ENCODE results near the gene ANKUB1. TPM values are rescaled to one million over a fixed set of nuclear protein-coding genes. Genes with fewer than 3 reads are reported as not detected.

The ANKUB1 gene
- total RNA-seq, 1 donor from 2014 or later, result not detected

- H3K27me3 Mint-ChIP-seq (ENCODE audit: insufficient read depth, low read depth), result no peaks in the 10 kb centered on the region
- H3K9me3 Mint-ChIP-seq, result peaks cover 6% of the 10 kb centered on the region
- Histone ChIP-seq H3K4me3 (no peak overlapping the region), H3K4me2 (no peak overlapping the region), H2AFZ (replicated peaks) (no peak overlapping the region), H3K4me1 (no peaks in the 10 kb centered on the region), H3K9ac (no peak overlapping the region), H3K9me3 (ENCODE audit: low read depth) (no peaks in the 10 kb centered on the region), H3K79me2 (ENCODE audit: low read depth) (no peaks in the 10 kb centered on the region), H3F3A (ENCODE audit: low read depth) (no peaks in the 10 kb centered on the region), H4K20me1 (ENCODE audit: low read depth) (no peaks in the 10 kb centered on the region), H3K36me3 (no peaks in the 10 kb centered on the region), H3K27ac (no peak overlapping the region), H3K27me3 (no peaks in the 10 kb centered on the region)
- H3K4me3 Mint-ChIP-seq, result no peak overlapping the region
- H3K4me1 Mint-ChIP-seq, result peaks cover 11% of the 10 kb centered on the region
- no peak for DNase-seq (ENCODE audit: low spot score)
- H3K27ac Mint-ChIP-seq, result no peak overlapping the region
- no peak for TF ChIP-seq EZH2phosphoT487 (IDR thresholded peaks at IDR 0.05)
- no peak for TF ChIP-seq CTCF (IDR thresholded peaks at IDR 0.05)
- TF ChIP-seq EZH2 (IDR thresholded peaks at IDR 0.05), result no peak
- no peaks in the 10 kb centered on the region for H3K36me3 Mint-ChIP-seq
Observed at GRCh38 chr3:149784064-149784704, 8.2 kb downstream of the ANKUB1 start.

GRCh38 chr3:149783576-149783975 lies 8.8 kb downstream of the ANKUB1 start:
- H3K4me3 Mint-ChIP-seq, result no peak overlapping the region
- H3K4me2 ChIP-seq, result no peak overlapping the region

GRCh38 chr3:149781741-149782140 lies 10.6 kb downstream of the ANKUB1 start:
- H3K4me3 ChIP-seq, result no peak overlapping the region
- H2AFZ ChIP-seq (replicated peaks), result no peak overlapping the region
- H3K4me1 ChIP-seq, result no peaks in the 10 kb centered on the region
- Mint-ChIP-seq H3K27ac (no peak overlapping the region), H3K27me3 (ENCODE audit: insufficient read depth, low read depth) (no peaks in the 10 kb centered on the region), H3K9me3 (peaks cover 4% of the 10 kb centered on the region), H3K4me1 (peaks cover 11% of the 10 kb centered on the region), H3K4me3 (no peak overlapping the region), H3K36me3 (no peaks in the 10 kb centered on the region)
- H3K4me2 ChIP-seq, result no peak overlapping the region
- no peaks in the 10 kb centered on the region for H3K27me3 ChIP-seq
- H3K79me2 ChIP-seq (ENCODE audit: low read depth), result no peaks in the 10 kb centered on the region
- H4K20me1 ChIP-seq (ENCODE audit: low read depth), result no peaks in the 10 kb centered on the region
- no peaks in the 10 kb centered on the region for H3K9me3 ChIP-seq (ENCODE audit: low read depth)
- TF ChIP-seq EZH2 (IDR thresholded peaks at IDR 0.05), result no peak
- no peak for TF ChIP-seq CTCF (IDR thresholded peaks at IDR 0.05)
- no peak for TF ChIP-seq EZH2phosphoT487 (IDR thresholded peaks at IDR 0.05)
- H3K36me3 ChIP-seq, result no peaks in the 10 kb centered on the region
- H3F3A ChIP-seq (ENCODE audit: low read depth), result no peaks in the 10 kb centered on the region
- H3K27ac ChIP-seq, result no peak overlapping the region
- no peak for DNase-seq (ENCODE audit: low spot score)
- H3K9ac ChIP-seq, result no peak overlapping the region

More at GRCh38 chr3:149783576-149783975, 8.8 kb downstream of the ANKUB1 start:
- Histone ChIP-seq H3K36me3 (no peaks in the 10 kb centered on the region), H3K4me3 (no peak overlapping the region), H3K27me3 (no peaks in the 10 kb centered on the region), H4K20me1 (ENCODE audit: low read depth) (no peaks in the 10 kb centered on the region), H3K79me2 (ENCODE audit: low read depth) (no peaks in the 10 kb centered on the region), H3K27ac (no peak overlapping the region), H3K9ac (no peak overlapping the region), H3K9me3 (ENCODE audit: low read depth) (no peaks in the 10 kb centered on the region), H2AFZ (replicated peaks) (no peak overlapping the region), H3K4me1 (no peaks in the 10 kb centered on the region), H3F3A (ENCODE audit: low read depth) (no peaks in the 10 kb centered on the region)
- Mint-ChIP-seq H3K9me3 (peaks cover 6% of the 10 kb centered on the region), H3K27me3 (ENCODE audit: insufficient read depth, low read depth) (no peaks in the 10 kb centered on the region), H3K4me1 (peaks cover 11% of the 10 kb centered on the region), H3K36me3 (no peaks in the 10 kb centered on the region), H3K27ac (no peak overlapping the region)
- TF ChIP-seq EZH2phosphoT487 (IDR thresholded peaks at IDR 0.05) (no peak), EZH2 (IDR thresholded peaks at IDR 0.05) (no peak), CTCF (IDR thresholded peaks at IDR 0.05) (no peak)
- no peak for DNase-seq (ENCODE audit: low spot score)

Data from neural progenitor cell (in vitro differentiated cells).